DOHH2 (cell line): ENCODE data around the gene SNRK.

Experiments used
- H3F3A ChIP-seq: fragments of 200-600 bp; sonication (generic), shearing (Covaris generic); 2 replicates; pipeline ENCODE4 v1.6.0; 2016; ENCODE audit warnings: antibody characterized with exemption, mild to moderate bottlenecking; ENCODE audit not compliant: control insufficient read depth, insufficient read depth
- H3K27ac ChIP-seq: fragments of 200-600 bp; sonication (generic); 2 replicates; pipeline ENCODE4 v1.5.1; 2014; ENCODE audit warnings: low read depth, mild to moderate bottlenecking, low read length, moderate library complexity
- H3K27me3 ChIP-seq: fragments of 200-600 bp; sonication (generic); 2 replicates; pipeline ENCODE4 v1.6.1; 2014; ENCODE audit warnings: mild to moderate bottlenecking, low read length, mixed read lengths; ENCODE audit not compliant: control insufficient read depth
- H3K36me3 ChIP-seq: fragments of 200-600 bp; sonication (generic); 2 replicates; pipeline ENCODE4 v1.6.1; 2014; ENCODE audit warnings: mild to moderate bottlenecking, low read length, moderate library complexity, mixed read lengths; ENCODE audit not compliant: control insufficient read depth
- H3K4me1 ChIP-seq: fragments of 200-600 bp; sonication (generic); 2 replicates; pipeline ENCODE4 v1.6.1; 2014; ENCODE audit warnings: mild to moderate bottlenecking, low read length, mixed read lengths; ENCODE audit not compliant: control insufficient read depth
- H3K4me2 ChIP-seq: fragments of 200-600 bp; sonication (generic); 2 replicates; pipeline ENCODE4 v1.6.0; 2014; ENCODE audit warnings: mild to moderate bottlenecking, low read length, moderate library complexity
- H3K4me3 ChIP-seq: fragments of 200-600 bp; sonication (generic); 2 replicates; pipeline ENCODE4 v1.5.1; 2014; ENCODE audit warnings: mild to moderate bottlenecking, low read length, mixed read lengths
- H3K79me2 ChIP-seq: fragments of 200-600 bp; sonication (generic); 2 replicates; pipeline ENCODE4 v1.6.1; 2014; ENCODE audit warnings: mild to moderate bottlenecking, low read length, mixed read lengths; ENCODE audit not compliant: control insufficient read depth
- H3K9me2 ChIP-seq: fragments of 200-600 bp; sonication (generic); replicated peaks from 2 replicates; pipeline ENCODE4 v1.6.1; 2014; ENCODE audit warnings: mild to moderate bottlenecking, low read length, mixed read lengths; ENCODE audit not compliant: control insufficient read depth
- H3K9me3 ChIP-seq: fragments of 200-600 bp; sonication (generic); 2 replicates; pipeline ENCODE4 v1.6.1; 2014; ENCODE audit warnings: antibody characterized with exemption, low read length, mixed read lengths; ENCODE audit not compliant: control insufficient read depth, insufficient read depth
- H4K20me1 ChIP-seq: fragments of 200-600 bp; sonication (generic); 2 replicates; pipeline ENCODE4 v1.6.0; 2014; ENCODE audit warnings: low read depth, mild to moderate bottlenecking, antibody characterized with exemption, low read length, moderate library complexity; ENCODE audit not compliant: control insufficient read depth, insufficient read depth
- EZH2phosphoT487 ChIP-seq: fragments of 200-600 bp; sonication (generic); IDR thresholded peaks from 2 replicates; pipeline ENCODE4 v1.6.1; 2017; ENCODE audit warnings: borderline replicate concordance, mild to moderate bottlenecking, antibody characterized with exemption, low read length, moderate library complexity, mixed read lengths
- TF ChIP-seq, protein P1 (sequence below): fragments of 200-600 bp; sonication (generic); IDR thresholded peaks from one replicate; pipeline ENCODE4 v1.5.1; 2014; ENCODE audit warnings: antibody characterized with exemption, mild to moderate bottlenecking, low read depth, low read length; ENCODE audit not compliant: poor library complexity, severe bottlenecking

The SNRK gene

DNA sequence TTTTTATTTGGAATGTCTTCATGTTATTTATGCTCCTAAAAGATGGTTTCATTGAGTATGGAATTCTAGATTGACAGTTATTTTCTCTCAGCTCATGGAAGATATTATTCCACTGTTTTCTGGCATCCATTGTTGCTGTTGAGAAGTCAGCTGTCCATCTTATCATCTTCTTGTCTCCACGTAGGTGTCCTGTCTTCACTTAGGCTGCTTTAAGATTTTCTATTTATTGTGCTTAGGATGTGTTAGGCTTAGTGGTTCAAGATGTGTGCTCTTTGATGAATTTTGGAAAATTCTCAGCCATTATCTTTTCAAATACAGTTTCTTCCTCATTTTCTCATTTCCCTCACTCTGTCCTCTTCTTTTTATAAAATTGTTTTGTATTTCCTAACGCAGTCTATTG lies 52.0 kb downstream of the SNRK start:
- Histone ChIP-seq H3F3A (no peaks in the 10 kb centered on the region), H3K9me2 (no peaks in the 10 kb centered on the region), H3K27me3 (no peaks in the 10 kb centered on the region), H3K36me3 (peaks cover 41% of the 10 kb centered on the region), H3K27ac (no peak overlapping the region), H3K4me3 (no peak overlapping the region), H3K9me3 (peaks cover 33% of the 10 kb centered on the region), H3K79me2 (no peaks in the 10 kb centered on the region), H3K4me1 (no peaks in the 10 kb centered on the region), H3K4me2 (no peak overlapping the region), H4K20me1 (no peaks in the 10 kb centered on the region)
- no peak for TF ChIP-seq EZH2phosphoT487
- TF ChIP-seq, protein P1, sequence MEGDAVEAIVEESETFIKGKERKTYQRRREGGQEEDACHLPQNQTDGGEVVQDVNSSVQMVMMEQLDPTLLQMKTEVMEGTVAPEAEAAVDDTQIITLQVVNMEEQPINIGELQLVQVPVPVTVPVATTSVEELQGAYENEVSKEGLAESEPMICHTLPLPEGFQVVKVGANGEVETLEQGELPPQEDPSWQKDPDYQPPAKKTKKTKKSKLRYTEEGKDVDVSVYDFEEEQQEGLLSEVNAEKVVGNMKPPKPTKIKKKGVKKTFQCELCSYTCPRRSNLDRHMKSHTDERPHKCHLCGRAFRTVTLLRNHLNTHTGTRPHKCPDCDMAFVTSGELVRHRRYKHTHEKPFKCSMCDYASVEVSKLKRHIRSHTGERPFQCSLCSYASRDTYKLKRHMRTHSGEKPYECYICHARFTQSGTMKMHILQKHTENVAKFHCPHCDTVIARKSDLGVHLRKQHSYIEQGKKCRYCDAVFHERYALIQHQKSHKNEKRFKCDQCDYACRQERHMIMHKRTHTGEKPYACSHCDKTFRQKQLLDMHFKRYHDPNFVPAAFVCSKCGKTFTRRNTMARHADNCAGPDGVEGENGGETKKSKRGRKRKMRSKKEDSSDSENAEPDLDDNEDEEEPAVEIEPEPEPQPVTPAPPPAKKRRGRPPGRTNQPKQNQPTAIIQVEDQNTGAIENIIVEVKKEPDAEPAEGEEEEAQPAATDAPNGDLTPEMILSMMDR: no peak

DNA sequence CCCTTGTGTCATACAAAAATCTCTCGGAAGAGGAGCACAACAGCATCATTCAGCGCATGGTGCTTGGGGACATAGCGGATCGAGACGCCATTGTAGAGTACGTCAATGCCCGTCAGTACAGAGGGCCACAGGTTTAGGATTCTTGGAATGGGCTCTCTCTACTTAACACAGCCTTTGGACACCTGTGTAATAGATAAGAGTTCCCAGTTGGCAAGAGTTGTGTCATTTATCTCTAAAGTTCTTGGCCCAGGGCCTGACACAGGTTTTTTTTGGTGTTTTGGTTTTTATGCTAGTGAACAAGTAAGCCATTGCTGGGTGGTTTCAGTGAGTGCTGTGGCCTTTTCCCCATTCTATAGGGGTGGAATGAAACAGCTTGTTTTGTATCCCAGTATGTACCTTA lies 54.1 kb downstream of the SNRK start:
- Histone ChIP-seq H3K4me2 (no peak overlapping the region), H3K9me2 (no peaks in the 10 kb centered on the region), H3F3A (no peaks in the 10 kb centered on the region), H3K9me3 (peaks cover 30% of the 10 kb centered on the region), H3K36me3 (peaks cover 46% of the 10 kb centered on the region), H4K20me1 (no peaks in the 10 kb centered on the region), H3K4me1 (no peaks in the 10 kb centered on the region), H3K27ac (no peak overlapping the region), H3K4me3 (no peak overlapping the region), H3K27me3 (no peaks in the 10 kb centered on the region), H3K79me2 (no peaks in the 10 kb centered on the region)
- TF ChIP-seq EZH2phosphoT487: no peak
- TF ChIP-seq, protein P1: no peak

DNA sequence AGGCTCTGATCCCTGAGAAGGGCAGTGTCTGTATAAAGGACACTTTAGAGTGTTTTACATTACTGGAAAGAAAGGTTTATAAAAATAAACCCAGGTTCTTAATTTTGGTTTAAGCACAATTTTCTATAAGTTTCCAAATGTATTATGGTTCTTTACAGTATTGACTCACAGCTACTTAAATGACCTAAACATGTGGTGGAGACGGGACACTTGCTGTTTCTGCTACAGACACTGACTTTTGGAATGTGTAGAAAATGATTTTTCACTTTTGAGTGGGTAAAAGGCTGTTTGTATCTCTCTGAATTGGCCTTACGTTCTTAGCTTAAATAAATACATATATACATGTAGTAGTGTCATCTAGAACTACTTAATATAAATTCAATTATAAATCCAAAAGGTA lies 55.4 kb downstream of the SNRK start:
- peaks cover 46% of the 10 kb centered on the region for H3K36me3 ChIP-seq
- no peaks in the 10 kb centered on the region for H3K79me2 ChIP-seq
- H3K27me3 ChIP-seq: no peaks in the 10 kb centered on the region

More for the DNA sequence above, 55.4 kb downstream of the SNRK start:
- Histone ChIP-seq H3K9me2 (no peaks in the 10 kb centered on the region), H3F3A (no peaks in the 10 kb centered on the region), H3K4me1 (no peaks in the 10 kb centered on the region), H3K4me3 (no peak overlapping the region), H3K9me3 (peaks cover 19% of the 10 kb centered on the region), H4K20me1 (no peaks in the 10 kb centered on the region), H3K27ac (no peak overlapping the region), H3K4me2 (no peak overlapping the region)
- TF ChIP-seq, protein P1: no peak
- no peak for TF ChIP-seq EZH2phosphoT487
